AG09309 (cell line): Measurements from ENCODE around the gene VMAC.
"Not testable (repeated sequence)": the region's sequence is repeated elsewhere in the genome, so short reads cannot be mapped to it uniquely, and the experiment has no call there.

Source experiments
- DNase-seq: peaks from one replicate; pipeline ENCODE4 v3.0.0-alpha.2; 2010; ENCODE audit warnings: low read depth
- H3K4me3 ChIP-seq: 2 replicates; pipeline ENCODE4 v1.5.1; 2011; ENCODE audit warnings: mild to moderate bottlenecking, low read depth, low read length, moderate library complexity; ENCODE audit not compliant: control insufficient read depth
- TF ChIP-seq, protein P1 (sequence below): IDR thresholded peaks from 2 replicates; pipeline ENCODE4 v1.5.1; 2011; ENCODE audit warnings: mild to moderate bottlenecking, low read depth, low read length, inconsistent platforms; ENCODE audit not compliant: insufficient read depth, control insufficient read depth; ENCODE audit errors: missing control alignments

VMAC gene

DNA sequence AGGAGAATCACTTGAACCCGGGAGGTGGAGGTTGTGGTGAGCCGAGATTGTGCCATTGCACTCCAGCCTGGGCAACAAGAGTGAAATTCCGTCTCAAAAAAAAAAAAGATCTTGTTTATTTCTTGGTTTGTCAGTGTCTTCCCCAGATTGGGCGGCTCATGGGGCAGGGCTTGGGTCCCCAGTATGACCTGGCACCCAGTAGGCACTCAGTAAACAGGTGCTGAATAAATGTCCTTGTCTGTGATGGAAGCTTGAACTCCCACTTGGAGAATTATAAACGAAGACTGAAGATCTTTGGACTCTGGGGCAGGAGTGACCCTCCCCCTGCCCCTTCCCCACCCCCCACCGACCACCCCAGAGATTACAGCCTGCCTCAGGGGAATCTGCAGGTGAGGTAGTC lies 24.5 kb upstream of the VMAC start:
- DNase-seq = no peak
- no peak overlapping the region for H3K4me3 ChIP-seq
- TF ChIP-seq, protein P1, sequence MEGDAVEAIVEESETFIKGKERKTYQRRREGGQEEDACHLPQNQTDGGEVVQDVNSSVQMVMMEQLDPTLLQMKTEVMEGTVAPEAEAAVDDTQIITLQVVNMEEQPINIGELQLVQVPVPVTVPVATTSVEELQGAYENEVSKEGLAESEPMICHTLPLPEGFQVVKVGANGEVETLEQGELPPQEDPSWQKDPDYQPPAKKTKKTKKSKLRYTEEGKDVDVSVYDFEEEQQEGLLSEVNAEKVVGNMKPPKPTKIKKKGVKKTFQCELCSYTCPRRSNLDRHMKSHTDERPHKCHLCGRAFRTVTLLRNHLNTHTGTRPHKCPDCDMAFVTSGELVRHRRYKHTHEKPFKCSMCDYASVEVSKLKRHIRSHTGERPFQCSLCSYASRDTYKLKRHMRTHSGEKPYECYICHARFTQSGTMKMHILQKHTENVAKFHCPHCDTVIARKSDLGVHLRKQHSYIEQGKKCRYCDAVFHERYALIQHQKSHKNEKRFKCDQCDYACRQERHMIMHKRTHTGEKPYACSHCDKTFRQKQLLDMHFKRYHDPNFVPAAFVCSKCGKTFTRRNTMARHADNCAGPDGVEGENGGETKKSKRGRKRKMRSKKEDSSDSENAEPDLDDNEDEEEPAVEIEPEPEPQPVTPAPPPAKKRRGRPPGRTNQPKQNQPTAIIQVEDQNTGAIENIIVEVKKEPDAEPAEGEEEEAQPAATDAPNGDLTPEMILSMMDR = no peak

DNA sequence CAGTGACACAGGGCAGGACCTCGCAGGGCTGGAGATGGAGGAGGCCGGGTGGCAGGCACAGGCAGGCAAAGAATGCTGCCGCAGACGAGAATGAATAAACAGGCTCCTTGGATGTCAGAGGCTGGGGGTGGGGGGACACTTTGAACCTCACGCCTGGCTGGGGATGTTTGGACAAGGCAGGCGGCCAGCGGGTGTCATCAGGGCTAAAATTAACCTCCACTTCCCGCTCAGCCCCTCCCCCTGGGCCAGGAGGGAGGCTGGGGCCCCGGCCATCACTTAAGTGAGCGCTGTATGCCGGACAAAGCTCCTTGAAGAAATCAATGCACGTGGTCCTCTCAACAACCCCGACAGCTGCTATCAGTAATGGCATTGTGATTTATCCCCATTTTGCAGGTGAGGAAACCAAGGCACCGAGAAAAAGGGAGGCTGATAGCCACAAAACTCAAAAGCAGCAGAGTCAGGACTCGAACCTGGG lies 24.0 kb upstream of the VMAC start:
- TF ChIP-seq, protein P1 = no peak
- H3K4me3 ChIP-seq = no peak overlapping the region
- DNase-seq = no peak

DNA sequence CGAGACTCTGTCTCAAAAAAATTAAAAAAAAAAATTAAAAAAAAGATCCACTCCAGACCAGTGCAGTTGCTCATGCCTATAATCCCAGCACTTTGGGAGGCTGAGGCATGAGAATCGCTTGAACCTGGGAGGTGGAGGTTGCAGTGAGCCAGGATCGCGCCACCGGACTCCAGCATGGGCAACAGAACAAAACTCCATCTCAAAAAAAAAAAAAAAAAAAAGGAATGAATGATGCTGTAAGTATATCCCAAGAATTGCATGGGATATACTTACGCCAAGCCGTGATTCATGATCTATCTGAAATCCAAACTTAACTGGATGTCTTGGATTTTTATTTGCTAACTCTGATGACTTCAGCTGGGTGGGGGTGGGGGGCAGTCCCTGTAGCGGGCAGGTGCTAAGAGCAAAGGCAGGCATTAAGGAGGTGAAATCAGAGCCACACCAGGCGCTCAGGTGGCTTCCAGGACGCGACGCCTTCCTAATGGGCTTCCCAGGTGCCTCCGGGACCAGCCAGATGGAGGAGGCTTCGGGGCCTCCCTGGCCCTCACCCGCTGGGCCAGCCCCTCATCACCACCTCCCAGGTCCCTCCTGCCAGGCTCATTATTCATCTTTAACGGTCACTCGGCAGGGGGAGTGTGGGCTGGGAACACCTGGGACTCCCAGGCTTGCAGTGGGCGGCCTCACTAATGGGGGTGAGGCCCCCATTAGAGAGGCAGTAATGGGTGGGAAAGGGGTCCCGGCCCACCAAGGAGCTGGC lies 23.0 kb upstream of the VMAC start:
- no peak overlapping the region for H3K4me3 ChIP-seq
- no peak for DNase-seq
- TF ChIP-seq, protein P1 = no peak

DNA sequence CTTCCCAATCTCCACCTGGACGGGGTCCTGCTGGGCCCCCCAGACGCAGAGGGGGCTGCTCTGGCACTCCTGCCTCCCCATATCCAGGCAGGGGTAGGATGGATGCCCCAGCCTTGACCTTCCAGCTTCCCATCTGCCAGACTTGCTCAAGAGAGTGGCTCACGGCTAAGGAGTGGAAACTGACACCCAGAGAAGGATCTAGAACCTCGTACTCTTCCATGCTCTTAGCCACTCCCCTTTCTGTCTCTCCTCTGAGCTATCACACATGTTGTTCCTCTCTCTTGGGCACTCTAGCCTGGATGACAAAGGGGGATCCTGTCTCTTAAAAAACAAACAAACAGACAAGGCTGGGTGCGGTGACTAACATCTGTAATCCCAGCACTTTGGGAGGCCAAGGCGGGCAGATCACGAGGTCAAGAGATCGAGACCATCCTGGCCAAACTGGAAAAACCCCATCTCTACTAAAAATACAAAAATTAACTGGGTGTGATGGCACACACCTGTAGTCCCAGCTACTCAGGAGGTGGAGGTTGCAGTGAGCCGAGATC lies 22.2 kb upstream of the VMAC start:
- H3K4me3 ChIP-seq = no peak overlapping the region
- TF ChIP-seq, protein P1 = no peak
- DNase-seq = no peak

DNA sequence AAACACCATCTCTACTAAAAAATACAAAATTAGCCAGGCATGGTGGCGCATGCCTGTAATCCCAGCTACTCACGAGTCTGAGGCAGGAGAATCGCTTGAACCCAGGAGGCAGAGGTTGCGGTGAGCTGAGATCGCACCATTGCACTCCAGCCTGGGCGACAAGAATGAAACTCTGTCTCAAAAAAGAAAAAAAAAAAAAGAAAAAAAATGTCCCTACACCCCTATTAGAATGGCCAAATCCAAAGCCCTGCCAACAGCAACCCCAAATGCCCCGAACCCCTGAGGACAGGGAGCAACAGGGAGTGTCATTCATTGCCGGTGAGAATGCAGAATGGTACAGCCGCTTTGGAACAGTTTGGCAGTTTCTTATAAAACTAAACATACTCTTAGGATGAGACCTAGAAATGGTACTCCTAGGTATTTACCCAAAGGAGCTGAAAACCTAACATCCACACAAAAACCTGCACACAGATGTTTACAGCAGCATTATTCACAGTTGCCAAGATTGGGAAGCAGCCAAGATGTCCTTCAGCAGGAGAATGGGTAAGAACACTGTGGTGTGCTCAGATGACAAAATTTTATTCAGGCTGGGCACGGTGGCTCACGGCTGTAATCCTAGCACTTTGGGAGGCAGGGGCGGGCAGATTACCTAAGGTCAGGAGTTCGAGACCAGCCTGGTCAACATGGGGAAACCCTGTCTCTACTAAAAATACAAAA lies 21.4 kb upstream of the VMAC start:
- not testable (repeated sequence) for H3K4me3 ChIP-seq, DNase-seq

DNA sequence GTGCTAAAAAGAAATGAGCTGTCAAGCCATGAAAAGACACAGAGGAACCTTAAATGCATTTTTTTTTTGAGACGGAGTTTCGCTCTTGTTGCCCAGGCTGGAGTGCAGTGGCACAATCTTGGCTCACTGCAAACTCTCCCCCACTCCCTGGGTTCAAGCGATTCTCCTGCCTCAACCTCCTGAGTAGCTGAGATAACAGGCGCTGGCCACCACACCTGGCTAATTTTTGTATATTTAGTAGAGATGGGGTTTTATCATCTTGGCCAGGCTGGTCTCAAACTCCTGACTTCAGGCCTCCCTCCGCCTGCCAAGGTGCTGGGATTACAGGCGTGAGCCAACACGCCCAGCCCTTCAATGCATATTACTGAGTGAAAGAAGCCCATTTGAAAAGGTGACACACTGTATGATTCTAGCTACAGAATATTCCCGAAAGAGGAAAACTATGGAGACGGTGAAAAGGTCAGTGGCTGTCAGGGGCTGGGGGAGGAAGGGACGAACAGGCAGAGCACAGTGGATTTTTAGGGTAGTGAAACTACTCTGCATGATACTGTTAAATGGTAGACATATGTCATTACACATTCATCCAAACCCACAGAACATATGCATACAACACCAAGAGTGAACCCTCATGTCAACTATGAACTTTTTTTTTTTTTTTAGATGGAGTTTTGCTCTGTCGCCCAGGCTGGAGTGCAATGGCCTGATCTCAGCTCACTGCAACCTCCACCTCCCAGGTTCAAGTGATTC lies 20.4 kb upstream of the VMAC start:
- not testable (repeated sequence) for H3K4me3 ChIP-seq, DNase-seq

DNA sequence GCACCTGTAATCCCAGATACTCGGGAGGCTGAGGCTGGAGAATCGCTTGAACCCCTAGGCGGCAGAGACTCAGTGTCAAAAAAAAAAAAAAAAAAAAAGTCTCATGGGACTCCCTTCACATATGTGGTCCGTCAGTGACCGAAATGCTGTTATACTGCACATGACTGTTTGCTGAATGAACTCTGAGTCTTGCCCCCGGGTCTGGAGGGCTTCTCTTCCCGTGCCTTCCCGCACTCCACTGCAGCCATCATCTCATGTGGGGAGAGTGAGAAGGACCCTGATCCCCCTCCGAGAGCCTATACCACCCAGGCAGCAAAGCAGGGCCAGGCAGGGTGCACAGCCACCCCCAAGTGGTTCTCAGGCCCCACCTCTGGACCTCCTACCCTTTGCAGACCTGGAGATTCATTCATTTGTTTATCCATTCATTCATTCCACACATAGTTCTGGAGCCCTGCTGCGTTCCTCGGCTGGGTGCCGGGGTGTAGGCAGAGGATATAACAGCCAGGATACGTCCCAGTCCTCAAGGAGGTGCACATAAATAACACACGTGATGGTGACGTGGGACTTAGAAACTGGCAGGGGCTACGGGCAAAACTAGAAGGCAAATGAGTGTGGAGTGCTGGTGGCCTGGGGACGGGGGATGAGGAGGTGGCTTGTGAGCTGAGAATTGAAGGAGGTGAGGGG lies 15.2 kb upstream of the VMAC start:
- no peak for DNase-seq
- H3K4me3 ChIP-seq = no peak overlapping the region
- TF ChIP-seq, protein P1 = no peak
